ENCODE measurements around the gene RAI1.
A peak's percentile ranks its signal among the peaks of the same experiment; 100 is the strongest.

- no peak for TF ChIP-seq ZNF274 (IDR thresholded peaks at IDR 0.05; ENCODE audit: low read length)
- no peak for TF ChIP-seq ZNF274 (tag by site-specific recombination; IDR thresholded peaks at IDR 0.05; ENCODE audit: borderline replicate concordance)
- no peak for TF ChIP-seq REST (tag by site-specific recombination; IDR thresholded peaks at IDR 0.05)
- TF ChIP-seq, protein P1, sequence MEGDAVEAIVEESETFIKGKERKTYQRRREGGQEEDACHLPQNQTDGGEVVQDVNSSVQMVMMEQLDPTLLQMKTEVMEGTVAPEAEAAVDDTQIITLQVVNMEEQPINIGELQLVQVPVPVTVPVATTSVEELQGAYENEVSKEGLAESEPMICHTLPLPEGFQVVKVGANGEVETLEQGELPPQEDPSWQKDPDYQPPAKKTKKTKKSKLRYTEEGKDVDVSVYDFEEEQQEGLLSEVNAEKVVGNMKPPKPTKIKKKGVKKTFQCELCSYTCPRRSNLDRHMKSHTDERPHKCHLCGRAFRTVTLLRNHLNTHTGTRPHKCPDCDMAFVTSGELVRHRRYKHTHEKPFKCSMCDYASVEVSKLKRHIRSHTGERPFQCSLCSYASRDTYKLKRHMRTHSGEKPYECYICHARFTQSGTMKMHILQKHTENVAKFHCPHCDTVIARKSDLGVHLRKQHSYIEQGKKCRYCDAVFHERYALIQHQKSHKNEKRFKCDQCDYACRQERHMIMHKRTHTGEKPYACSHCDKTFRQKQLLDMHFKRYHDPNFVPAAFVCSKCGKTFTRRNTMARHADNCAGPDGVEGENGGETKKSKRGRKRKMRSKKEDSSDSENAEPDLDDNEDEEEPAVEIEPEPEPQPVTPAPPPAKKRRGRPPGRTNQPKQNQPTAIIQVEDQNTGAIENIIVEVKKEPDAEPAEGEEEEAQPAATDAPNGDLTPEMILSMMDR (tag by site-specific recombination; IDR thresholded peaks at IDR 0.05), result no peak; the same call in 1 of the 2 replicates
- TF ChIP-seq ZNF624 (tag by site-specific recombination; IDR thresholded peaks at IDR 0.05), result no peak
- TF ChIP-seq ZBTB21 (tag by site-specific recombination; IDR thresholded peaks at IDR 0.05), result peak; percentile 79
- TF ChIP-seq ZNF202 (tag by site-specific recombination; IDR thresholded peaks at IDR 0.05; ENCODE audit: borderline replicate concordance), result no peak
Measured at GRCh38 chr17:17682293-17682736, 1.1 kb downstream of the RAI1 start.

All from HEK293 (cell line).